ENCODE results near the gene SORCS2.

Gene SORCS2

GRCh38 chr4:7741946-7742806 is 549.8 kb downstream of the SORCS2 start:
- TF ChIP-seq CTCF (IDR thresholded peaks at IDR 0.05; ENCODE audit: extremely low read depth, missing control alignments) = no peak
- no peak for DNase-seq (ENCODE audit: low spot score)

DNA sequence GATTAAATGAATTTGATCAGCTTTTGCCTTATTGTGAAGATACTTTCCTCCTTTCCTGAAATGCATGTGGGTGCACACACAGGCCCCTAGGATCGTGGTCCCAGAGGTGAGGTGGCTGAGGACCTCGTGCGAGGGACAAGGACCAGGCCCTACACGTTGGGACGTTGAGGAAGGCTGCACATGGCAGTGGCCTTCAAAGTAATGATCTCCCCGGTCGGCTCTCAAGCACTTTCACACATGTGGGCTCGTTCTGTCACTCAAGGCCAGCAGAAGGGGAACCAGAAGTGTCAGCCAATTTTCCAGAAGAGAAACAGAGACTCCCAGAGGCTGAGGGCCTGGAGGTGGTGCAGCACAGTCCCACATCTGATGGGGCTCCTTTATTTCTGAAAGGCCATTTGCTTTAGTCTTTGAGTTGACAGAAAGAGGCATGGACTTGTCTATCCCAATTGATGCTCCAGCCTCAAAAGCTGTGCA is 550.5 kb downstream of the SORCS2 start:
- no peak for DNase-seq (ENCODE audit: low spot score)
- no peak for TF ChIP-seq CTCF (IDR thresholded peaks at IDR 0.05; ENCODE audit: extremely low read depth, missing control alignments)

GRCh38 chr4:7744142-7744804 is 551.9 kb downstream of the SORCS2 start:
- no peak for TF ChIP-seq CTCF (IDR thresholded peaks at IDR 0.05; ENCODE audit: extremely low read depth, missing control alignments)
- no peak for DNase-seq (ENCODE audit: low spot score)

- DNase-seq (ENCODE audit: low spot score) = no peak
- no peak for TF ChIP-seq CTCF (IDR thresholded peaks at IDR 0.05; ENCODE audit: extremely low read depth, missing control alignments)
Observed at GRCh38 chr4:7745301-7745885, 553.1 kb downstream of the SORCS2 start.

- no peak for DNase-seq (ENCODE audit: low spot score)
- no peak for TF ChIP-seq CTCF (IDR thresholded peaks at IDR 0.05; ENCODE audit: extremely low read depth, missing control alignments)
Observed at GRCh38 chr4:7746351-7747061, 554.2 kb downstream of the SORCS2 start.

DNA sequence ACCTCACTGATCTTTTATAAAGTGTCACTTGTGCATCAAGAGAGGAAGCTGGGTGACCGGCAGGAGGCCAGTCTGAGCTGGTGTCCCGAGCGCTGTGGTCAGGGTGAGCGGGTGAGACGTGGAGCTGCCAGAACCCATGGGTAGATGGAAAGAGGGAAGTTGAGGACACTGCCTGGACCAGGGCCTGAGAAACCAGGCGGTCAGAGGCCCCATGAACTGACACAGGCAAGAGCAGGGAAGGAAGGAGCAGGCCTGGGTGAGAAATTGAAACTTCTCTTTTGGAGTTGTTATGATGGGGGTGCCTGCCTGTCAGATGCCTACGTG is 554.7 kb downstream of the SORCS2 start:
- no peak for DNase-seq (ENCODE audit: low spot score)
- no peak for TF ChIP-seq CTCF (IDR thresholded peaks at IDR 0.05; ENCODE audit: extremely low read depth, missing control alignments)

All from GM20000 (cell line).